Pulmonary artery endothelial cell (primary cell): ENCODE measurements around the gene SNX5. TPM values are rescaled to one million over a fixed set of nuclear protein-coding genes. Genes with fewer than 3 reads are reported as not detected.

Experiments
- DNase-seq: peaks from one replicate; pipeline ENCODE4 v3.0.0-alpha.2; 2011; ENCODE audit warnings: low read depth, low spot score
- total RNA-seq: library from RNA; depleted of rRNA; stranded (reverse); fragments of >200 nt; gene quantifications from 2 replicates; pipeline ENCODE4 v1.2.3, GENCODE V29; 2014

SNX5 gene
- total RNA-seq, result 111 and 123 TPM in 2 replicates

GRCh38 chr20:17968366-17969277 lies at the start of gene SNX5, which contains the start of gene MGME1:
Gene SNX5, minus strand, starts transcription at chr20:17968794. Its CDS starts 369 bp downstream, at chr20:17968425.
Gene MGME1, plus strand, starts transcription at chr20:17969018. Its CDS starts 842 bp downstream, at chr20:17969860.
- DNase-seq, result peak; percentile 97

DNA sequence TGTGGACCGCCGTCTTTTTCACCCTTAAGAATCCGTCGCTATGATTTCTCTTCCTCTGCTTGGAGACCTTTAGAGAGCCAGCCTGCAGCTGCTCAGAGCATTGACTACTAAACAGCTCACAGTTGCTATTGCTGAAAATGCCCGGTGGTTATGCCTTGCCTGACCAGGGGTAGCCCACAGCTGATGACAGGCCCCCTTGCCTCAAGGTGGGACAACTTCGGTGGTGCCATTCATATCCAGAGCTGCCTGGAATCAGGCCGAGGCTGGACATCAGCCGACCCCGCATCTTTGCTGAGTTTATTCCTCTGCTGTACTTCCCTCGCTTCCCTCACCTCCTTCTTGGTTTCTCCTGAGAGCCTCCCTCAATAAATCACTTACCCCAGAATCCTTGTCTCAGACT lies 49.5 kb upstream of the SNX5 start:
- no peak for DNase-seq

- no peak for DNase-seq
These were observed 48.2 kb upstream of the SNX5 start for GRCh38 chr20:18016772-18017171.

DNA sequence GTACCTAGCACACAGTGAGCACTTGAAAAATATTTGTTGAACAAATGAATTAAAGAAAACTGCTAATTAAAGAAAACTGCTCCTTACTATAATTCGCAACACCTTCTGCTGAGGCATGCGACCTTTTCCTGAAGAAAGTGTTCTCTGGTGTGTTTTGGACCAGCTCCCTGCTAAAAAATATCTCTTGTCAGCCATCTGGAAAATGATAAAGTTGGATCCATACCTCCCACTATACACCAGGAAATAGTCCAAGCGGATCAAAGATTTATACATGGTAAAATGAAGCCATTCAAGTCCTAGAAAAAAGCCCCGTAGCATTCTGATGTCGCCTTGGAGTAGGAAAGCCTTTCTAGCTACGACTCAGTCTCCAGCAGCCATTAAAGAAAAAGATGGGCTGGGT lies 45.8 kb upstream of the SNX5 start:
- DNase-seq, result no peak

GRCh38 chr20:18012901-18013300 lies 44.3 kb upstream of the SNX5 start:
- no peak for DNase-seq

DNA sequence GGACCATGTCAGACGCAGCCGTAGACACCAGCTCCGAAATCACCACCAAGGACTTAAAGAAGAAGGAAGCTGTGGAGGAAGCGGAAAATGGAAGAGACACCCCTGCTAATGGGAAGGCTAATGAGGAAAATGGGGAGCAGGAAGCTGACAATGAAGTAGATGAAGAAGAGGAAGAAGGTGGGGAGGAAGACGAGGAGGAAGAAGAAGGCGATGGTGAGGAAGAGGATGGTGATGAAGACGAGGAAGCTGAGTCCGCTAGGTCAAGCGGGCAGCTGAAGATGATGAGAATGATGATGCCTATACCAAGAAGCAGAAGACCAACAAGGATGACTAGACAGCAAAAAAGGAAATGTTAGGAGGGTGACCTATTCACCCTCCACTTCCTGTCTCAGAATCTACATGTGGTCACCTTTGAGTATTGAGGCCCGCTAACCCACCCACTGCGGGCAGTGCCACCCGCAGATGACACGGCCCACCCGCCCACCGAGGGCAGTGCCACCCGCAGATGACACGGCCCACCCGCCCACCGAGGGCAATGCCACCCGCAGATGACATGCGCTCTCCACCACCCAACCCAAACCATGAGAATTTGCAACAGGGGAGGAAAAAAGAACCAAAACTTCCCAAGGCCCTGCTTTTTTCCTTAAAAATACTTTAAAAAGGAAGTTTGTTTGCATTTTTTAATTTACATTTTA lies 43.5 kb upstream of the SNX5 start:
- no peak for DNase-seq

GRCh38 chr20:18011482-18011881 lies 42.9 kb upstream of the SNX5 start:
- no peak for DNase-seq

GRCh38 chr20:18009116-18009515 lies 40.5 kb upstream of the SNX5 start:
- no peak for DNase-seq

DNA sequence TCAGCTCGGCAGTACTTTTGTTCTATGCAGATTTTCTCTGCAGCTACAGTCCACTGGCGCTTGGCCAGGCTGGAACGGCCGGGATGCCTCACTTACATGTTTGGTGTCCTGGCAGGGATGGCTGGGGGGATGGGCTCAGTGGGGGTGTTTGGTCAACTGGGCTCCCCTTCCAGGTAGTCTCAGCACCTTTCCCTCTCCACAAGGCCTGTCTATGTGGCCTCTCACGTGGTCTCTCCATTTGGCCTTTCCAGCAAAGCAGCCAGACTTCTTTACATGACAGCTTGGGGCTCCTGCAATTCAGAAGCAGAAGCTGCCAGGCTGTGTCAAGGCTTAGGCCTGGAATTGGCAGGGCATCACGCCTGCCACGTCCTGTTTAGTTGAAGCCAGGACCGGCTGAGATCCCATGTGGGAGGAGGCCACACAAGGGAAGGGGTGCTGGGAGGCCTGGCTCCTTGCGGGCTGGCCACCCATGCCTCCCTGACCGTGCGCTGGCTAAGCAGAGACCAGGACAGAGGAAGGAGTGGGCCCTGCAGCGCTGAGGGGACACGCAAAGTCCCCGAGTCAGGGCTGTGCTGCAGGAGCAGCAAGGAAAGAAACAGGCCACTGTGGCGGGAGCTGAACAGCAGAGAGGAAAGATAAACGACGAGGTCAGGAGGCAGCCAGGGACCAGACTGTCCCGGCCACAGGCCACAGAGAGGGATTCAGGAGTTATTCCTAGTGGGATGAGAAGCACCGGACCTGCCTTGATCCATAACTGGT lies 39.1 kb upstream of the SNX5 start:
- DNase-seq, result no peak

- no peak for DNase-seq
These were observed 38.1 kb upstream of the SNX5 start for GRCh38 chr20:18006684-18007083.

DNA sequence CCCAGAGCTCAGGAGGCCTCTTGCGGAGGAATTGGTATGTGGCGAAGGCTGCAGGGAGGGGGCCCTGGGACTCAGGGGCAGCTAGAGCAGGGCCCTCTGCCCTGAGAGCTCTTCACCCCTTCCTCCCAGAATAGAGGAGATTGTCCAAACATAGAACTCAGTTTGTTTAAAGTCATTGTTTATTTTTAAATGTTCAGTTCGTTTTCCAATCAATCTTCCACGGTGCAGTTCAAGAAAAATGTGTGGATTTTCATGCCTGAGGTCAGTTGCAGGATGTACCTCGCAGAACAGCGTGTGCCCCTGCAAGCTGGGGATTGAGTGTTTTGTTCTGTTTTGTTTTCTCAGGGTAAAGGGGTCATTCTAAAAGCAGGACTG lies 37.4 kb upstream of the SNX5 start:
- no peak for DNase-seq

GRCh38 chr20:18005170-18005989 lies 36.8 kb upstream of the SNX5 start:
- no peak for DNase-seq

DNA sequence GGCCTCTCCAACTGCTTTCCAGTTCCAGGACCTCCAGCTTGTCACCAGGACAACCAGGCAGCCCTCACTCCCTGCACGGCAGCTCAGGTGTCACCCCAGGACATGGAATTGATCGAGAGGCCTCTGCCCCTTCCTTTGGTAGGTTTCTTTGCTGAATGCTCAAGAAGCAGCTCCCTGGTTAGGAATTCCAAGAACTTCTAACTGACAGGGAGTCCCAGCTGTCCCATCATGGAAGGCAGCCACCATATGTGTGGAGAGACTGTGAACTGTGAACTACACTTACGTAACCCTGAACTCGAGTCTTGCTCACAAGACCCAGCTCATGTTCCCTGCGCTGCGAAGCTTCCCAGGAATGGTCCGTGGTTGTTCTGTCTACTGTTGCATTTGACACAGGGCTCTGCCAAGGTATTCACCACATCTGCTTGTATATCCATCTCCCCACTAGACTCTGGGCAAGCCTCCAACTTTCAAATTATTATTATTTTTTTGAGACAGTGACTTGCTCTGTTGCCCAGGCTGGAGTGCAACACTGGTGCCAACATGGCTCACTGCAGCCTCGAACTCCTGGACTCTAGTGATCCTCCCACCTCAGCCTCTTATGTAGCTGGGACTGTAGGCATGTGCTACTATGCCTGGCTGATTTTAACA lies 35.9 kb upstream of the SNX5 start:
- DNase-seq, result no peak

- DNase-seq, result no peak
These were observed 35.3 kb upstream of the SNX5 start for GRCh38 chr20:18003897-18004296.

- no peak for DNase-seq
These were observed 32.7 kb upstream of the SNX5 start for GRCh38 chr20:18001131-18001921.

GRCh38 chr20:17999566-17999965 lies 31.0 kb upstream of the SNX5 start:
- DNase-seq, result no peak

DNA sequence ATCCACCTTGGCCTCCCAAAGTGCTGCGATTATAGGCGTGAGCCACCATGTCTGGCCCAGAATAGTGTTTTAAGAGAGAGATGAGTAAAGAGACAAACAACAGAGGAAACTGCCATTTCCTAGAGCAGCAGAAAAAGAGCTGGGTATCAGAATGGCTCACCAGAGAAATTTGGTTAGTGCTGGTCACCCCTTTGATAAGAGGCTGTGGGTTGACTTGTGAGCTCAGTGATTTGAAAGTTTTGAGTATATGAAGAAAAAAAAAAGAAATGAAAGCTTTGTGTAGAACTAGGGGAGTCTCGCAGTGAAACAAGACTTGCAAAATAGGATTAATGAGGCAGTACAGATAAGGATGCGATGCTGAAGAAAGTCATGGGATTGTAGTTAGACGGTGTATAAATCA lies 29.9 kb upstream of the SNX5 start:
- no peak for DNase-seq

- no peak for DNase-seq
These were observed 27.6 kb upstream of the SNX5 start for GRCh38 chr20:17995967-17996819.

DNA sequence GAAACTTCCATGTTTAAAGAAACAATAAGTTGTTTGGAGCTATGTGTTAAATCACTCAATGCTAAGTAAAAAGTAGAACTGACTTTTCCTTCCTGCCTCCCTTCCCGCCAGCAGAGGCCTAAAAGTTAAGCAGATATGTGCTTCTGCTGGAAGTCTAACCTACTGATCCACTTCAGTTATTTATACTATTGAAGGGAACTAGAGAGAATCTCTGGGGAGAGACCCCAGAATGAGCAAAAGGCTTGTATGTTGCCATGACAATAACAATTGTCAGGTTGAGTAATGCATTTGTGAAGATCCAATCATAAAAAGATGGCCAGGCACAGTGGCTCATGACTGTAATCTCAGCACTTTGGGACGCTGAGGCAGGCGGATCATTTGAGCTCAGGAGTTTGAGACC lies 25.0 kb upstream of the SNX5 start:
- no peak for DNase-seq
